ENCODE results near the gene DOK3. TPM values are rescaled to one million over a fixed set of nuclear protein-coding genes. Genes with fewer than 3 reads are reported as not detected.

Gene DOK3
- total and polyA plus RNA-seq, 2 of the 13 experiments (the other 11 are each of a cell fraction or from before 2014, with no cell fraction given), result 1.4 to 1.5 TPM

- TF ChIP-seq ZNF577 (CRISPR knock-in tag; IDR thresholded peaks at IDR 0.05; ENCODE audit: borderline replicate concordance, low read depth) (no peak), MATR3 (CRISPR knock-in tag; IDR thresholded peaks at IDR 0.05) (no peak), KDM1A (CRISPR knock-in tag; IDR thresholded peaks at IDR 0.05) (no peak; the same call in 1 of the 2 replicates), ZNF253 (CRISPR knock-in tag; IDR thresholded peaks at IDR 0.05; ENCODE audit: borderline replicate concordance) (peak; percentile 41; the same call in 1 of the 2 replicates), HMGXB4 (CRISPR knock-in tag; IDR thresholded peaks at IDR 0.05; ENCODE audit: borderline replicate concordance in 1 of 2, low read depth in 1 of 2) (peak; percentile 97 to 98; a peak in 3 of 4 replicates), ZNF530 (CRISPR knock-in tag; IDR thresholded peaks at IDR 0.05; ENCODE audit: low read depth) (no peak), PRPF4 (IDR thresholded peaks at IDR 0.05; ENCODE audit: low read depth, low read length, poor library complexity, severe bottlenecking) (no peak), MAX (IDR thresholded peaks at IDR 0.05) (peak; percentile 91), HNF4G (IDR thresholded peaks at IDR 0.05; ENCODE audit: borderline replicate concordance, low read depth, low read length) (no peak), HNF4G (CRISPR knock-in tag; IDR thresholded peaks at IDR 0.05; ENCODE audit: borderline replicate concordance, low read depth) (no peak), ZNF160 (CRISPR knock-in tag; IDR thresholded peaks at IDR 0.05) (0 out of 2 replicates have a peak, but pooled peaks have one; percentile 34), GPBP1L1 (CRISPR knock-in tag; IDR thresholded peaks at IDR 0.05) (no peak), MTA3 (CRISPR knock-in tag; IDR thresholded peaks at IDR 0.05) (no peak), ZBTB14 (CRISPR knock-in tag; IDR thresholded peaks at IDR 0.05) (peak; percentile 97), HINFP (CRISPR knock-in tag; IDR thresholded peaks at IDR 0.05; ENCODE audit: low read depth) (peak; percentile 63; the same call in 1 of the 2 replicates), PAX8 (CRISPR knock-in tag; IDR thresholded peaks at IDR 0.05; ENCODE audit: borderline replicate concordance) (no peak), SNAPC2 (CRISPR knock-in tag; IDR thresholded peaks at IDR 0.05) (peak; percentile 69; the same call in 1 of the 2 replicates), SP1 (IDR thresholded peaks at IDR 0.05) (no peak), SP1 (CRISPR knock-in tag; IDR thresholded peaks at IDR 0.05) (peak; percentile 89), ZNF224 (CRISPR knock-in tag; IDR thresholded peaks at IDR 0.05) (no peak), HNRNPL (IDR thresholded peaks at IDR 0.05; ENCODE audit: low read depth, low read length) (no peak; the same call in 1 of the 2 replicates), CCAR2 (optimal IDR thresholded peaks at IDR 0.05; ENCODE audit: low read depth, low read length) (no peak), ZNF768 (CRISPR knock-in tag; IDR thresholded peaks at IDR 0.05) (no peak; the same call in 1 of the 2 replicates), NFKB2 (CRISPR knock-in tag; IDR thresholded peaks at IDR 0.05; ENCODE audit: borderline replicate concordance) (peak; percentile 36; the same call in 1 of the 2 replicates), TBL1XR1 (IDR thresholded peaks at IDR 0.05; ENCODE audit: borderline replicate concordance, low read length, partially characterized antibody) (no peak)
These were observed 54.5 kb downstream of the DOK3 start (continued) for GRCh38 chr5:177455036-177455660.
